ENCODE results near the gene RBPMS2.

The RBPMS2 gene

DNA sequence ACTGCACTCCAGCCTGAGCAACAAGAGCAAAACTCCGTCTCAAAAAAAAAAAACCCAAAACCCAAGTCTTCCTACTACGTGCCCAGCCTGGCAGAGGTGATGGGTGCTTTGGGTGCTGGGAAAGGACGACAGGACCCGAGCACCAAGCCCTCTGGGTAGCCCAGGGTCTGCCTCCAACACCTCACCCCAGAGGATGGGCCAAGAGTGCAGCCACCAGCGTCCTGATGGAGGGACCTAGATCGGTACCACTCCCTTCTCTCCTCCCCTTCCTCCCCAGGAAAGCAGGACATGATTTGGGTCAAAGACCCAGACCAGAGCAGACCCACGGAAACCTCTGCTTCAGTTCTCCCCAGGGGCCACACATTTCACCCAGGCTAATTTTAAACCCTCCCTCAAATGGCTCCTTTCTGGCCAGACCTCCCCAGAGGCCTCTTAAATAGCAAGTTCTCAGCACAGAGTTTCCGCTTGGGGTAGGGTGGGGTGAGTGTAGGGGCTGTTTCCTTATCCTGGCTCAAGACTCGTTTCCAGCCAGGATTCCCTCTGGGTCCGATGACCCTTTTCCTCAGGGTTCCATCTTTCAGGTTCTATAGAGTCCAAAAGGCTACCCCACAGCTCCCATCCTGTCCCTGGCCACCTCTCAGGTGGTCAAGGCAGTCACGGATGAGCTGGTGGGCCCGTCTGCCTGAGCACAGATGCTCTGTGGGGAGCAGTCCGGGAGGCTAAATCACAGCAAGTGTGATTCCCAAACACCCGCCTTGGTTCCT lies 20.5 kb downstream of the RBPMS2 start:
- DNase-seq (ENCODE audit: low read depth): no peak
- no peak overlapping the region for H3K4me3 ChIP-seq (ENCODE audit: low read depth, low read length)
- TF ChIP-seq, protein P1, sequence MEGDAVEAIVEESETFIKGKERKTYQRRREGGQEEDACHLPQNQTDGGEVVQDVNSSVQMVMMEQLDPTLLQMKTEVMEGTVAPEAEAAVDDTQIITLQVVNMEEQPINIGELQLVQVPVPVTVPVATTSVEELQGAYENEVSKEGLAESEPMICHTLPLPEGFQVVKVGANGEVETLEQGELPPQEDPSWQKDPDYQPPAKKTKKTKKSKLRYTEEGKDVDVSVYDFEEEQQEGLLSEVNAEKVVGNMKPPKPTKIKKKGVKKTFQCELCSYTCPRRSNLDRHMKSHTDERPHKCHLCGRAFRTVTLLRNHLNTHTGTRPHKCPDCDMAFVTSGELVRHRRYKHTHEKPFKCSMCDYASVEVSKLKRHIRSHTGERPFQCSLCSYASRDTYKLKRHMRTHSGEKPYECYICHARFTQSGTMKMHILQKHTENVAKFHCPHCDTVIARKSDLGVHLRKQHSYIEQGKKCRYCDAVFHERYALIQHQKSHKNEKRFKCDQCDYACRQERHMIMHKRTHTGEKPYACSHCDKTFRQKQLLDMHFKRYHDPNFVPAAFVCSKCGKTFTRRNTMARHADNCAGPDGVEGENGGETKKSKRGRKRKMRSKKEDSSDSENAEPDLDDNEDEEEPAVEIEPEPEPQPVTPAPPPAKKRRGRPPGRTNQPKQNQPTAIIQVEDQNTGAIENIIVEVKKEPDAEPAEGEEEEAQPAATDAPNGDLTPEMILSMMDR (IDR thresholded peaks at IDR 0.05; ENCODE audit: control insufficient read depth, extremely low read depth, insufficient read depth): no peak

DNA sequence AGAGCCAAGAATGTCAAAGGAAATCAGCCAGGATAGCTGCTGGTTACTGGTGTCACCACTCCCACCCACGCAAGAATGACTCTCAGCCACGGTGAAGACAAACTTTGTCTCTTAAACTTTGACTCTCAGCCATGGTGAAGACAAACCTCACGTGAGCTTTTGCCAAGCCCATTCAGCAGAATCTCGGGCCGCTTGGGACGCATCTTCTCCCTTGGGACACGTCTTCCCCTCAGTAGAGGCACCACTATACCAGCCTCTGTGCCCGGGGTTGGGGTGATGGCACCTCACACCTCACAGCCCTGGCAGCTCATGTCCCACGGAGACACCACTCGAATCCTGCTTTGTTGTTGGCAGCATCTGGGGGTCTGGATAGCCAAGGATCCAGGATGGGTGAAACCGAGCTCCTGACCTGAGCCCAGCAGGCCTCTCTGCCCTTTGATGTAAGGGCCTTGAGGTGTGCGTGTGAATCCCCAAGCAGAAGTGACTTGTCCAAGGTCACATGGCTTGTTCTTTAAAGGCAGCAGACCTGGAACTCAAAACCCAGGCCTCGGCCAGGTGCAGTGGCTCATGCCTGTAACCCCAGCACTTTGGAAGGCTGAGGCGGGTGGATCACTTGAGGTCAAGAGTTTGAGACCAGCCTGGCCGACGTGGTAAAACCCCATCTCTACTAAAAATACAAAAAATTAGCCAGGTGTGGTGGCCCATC lies 21.8 kb downstream of the RBPMS2 start:
- no peak overlapping the region for H3K4me3 ChIP-seq (ENCODE audit: low read depth, low read length)
- no peak for DNase-seq (ENCODE audit: low read depth)
- TF ChIP-seq, protein P1 (IDR thresholded peaks at IDR 0.05; ENCODE audit: control insufficient read depth, extremely low read depth, insufficient read depth): no peak

DNA sequence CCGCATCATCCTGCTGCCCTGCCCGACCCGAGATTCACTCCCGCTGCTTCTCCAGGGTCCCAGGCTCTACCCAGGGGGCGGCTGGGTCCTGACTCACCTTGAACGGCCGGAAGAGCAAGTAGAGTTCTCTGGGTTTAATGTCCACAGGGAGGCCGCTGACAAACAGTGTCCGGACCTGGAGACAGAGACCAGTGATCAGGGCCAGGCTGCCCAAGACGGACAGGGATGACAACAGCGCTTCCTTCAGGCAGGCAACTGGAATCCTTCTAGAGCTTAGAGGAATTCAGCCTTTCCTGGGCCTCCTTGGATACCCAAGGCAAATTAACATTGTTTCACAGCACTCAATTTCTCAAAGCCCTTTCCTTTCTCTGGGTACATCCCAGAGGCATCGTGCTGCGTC lies 23.9 kb downstream of the RBPMS2 start:
- H3K4me3 ChIP-seq (ENCODE audit: low read depth, low read length): no peak overlapping the region
- TF ChIP-seq, protein P1 (IDR thresholded peaks at IDR 0.05; ENCODE audit: control insufficient read depth, extremely low read depth, insufficient read depth): no peak
- no peak for DNase-seq (ENCODE audit: low read depth)

DNA sequence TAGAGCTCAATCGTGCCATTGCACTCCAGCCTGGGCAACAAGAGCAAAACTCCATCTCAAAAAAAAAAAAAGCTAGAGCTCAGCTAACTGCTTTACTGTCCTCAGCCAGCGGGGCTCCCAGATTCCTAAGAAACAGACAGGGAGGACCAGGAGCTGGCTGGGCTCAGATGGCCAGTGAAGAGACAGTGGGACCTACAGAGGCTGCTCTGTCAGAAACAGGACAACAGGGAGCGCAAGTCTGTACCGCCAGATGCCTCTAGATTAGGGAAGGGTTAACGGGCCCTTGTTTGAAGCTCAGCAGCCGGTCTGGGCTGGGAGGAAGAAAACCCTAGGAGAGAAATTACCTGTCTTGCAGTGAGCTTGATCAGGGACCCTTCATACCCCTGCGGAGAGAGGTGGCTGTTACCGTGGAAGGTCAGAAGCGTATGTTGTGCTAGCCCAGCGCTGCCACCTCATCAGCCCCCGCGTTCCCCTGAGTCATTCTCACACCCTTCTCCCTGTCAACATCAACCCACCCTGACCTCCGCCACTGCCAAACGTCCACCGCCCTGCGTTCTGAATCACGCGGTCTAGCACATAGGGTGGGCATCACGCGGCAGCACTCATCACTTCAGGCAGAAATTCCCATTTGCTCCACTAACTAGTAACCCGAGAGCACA lies 25.3 kb downstream of the RBPMS2 start:
- no peak overlapping the region for H3K4me3 ChIP-seq (ENCODE audit: low read depth, low read length)
- TF ChIP-seq, protein P1 (IDR thresholded peaks at IDR 0.05; ENCODE audit: control insufficient read depth, extremely low read depth, insufficient read depth): no peak
- DNase-seq (ENCODE audit: low read depth): no peak

DNA sequence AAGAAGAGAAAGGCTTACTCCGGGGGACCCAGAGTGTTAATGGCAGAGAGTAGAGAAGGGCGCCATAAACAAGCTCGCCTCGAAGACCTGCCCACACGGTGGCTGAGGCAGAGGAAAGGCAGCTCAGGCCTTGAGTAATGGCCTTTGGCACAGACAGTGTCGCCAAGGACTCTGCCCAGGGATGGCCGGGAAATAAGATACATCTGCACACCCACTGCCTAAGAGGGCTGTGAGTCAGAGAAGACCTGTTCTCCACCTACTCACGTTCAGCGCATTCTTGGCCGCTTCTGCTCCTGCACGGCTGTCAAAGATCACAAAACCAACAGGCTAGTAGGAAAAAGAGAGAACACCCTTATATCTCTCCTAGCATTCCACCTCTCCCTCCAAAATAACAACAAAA lies 26.2 kb downstream of the RBPMS2 start:
- no peak overlapping the region for H3K4me3 ChIP-seq (ENCODE audit: low read depth, low read length)
- no peak for DNase-seq (ENCODE audit: low read depth)
- TF ChIP-seq, protein P1 (IDR thresholded peaks at IDR 0.05; ENCODE audit: control insufficient read depth, extremely low read depth, insufficient read depth): no peak

DNA sequence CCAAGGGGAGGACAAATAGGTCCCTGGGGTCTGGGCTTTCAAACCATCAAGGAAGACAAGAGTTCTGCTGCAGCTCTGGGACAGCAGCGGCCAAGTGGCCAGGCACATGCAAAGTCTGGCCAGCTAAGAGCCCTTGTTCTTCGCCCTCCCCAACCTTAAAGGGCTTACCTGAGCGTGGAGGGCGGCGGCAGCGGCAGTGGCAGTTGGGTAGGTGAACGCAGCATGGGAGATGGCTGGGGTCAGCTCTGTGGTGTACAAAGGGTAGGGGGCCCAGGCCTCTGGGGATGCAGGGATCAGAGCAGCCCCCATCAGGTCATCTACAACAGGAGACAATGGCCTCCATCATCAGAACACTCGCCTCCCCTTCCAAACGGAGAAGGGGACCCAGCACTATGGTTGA lies 27.1 kb downstream of the RBPMS2 start:
- no peak for DNase-seq (ENCODE audit: low read depth)
- TF ChIP-seq, protein P1 (IDR thresholded peaks at IDR 0.05; ENCODE audit: control insufficient read depth, extremely low read depth, insufficient read depth): no peak
- no peak overlapping the region for H3K4me3 ChIP-seq (ENCODE audit: low read depth, low read length)

Data from LNCaP clone FGC (cell line).